ENCODE data around the gene OR10A6. TPM values are rescaled to one million over a fixed set of nuclear protein-coding genes. Genes with fewer than 3 reads are reported as not detected.

The OR10A6 gene
- total and polyA plus RNA-seq, 10 donors = not detected

DNA sequence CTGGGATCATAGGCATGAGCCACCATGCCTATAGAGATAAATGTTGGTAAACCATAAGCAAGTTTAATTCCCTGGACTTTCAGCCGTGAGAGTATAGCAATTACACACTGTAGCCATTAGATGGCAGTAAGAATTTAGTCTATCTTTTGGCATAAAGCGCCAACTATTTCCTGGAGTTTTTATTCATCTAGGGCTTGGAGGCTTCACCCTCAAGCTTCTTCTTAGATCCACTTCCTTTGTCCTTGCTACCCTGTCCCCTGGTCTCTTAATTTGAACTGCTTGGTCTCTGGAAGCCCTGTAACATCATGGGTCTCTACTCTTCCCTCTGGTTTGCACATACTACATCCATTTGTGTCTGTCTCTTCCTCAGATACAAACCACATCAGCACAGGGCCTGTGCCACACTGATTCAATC lies 38.2 kb downstream of the OR10A6 start:
- no peak overlapping the region for H3K4me3 ChIP-seq
- peaks cover 0 to 6% (median 0%) of the 10 kb centered on the region in 8 donors for H3K9me3 ChIP-seq
- H3K4me1 ChIP-seq = peaks cover 0 to 11% (median 6%) of the 10 kb centered on the region in 6 donors
- 6 to 13% (median 10%) methylated on average over 2 of the region's 2 CpGs for WGBS, 5 donors
- no peaks in the 10 kb centered on the region for H3K27me3 ChIP-seq (replicated peaks in 1 of 7)
- H3K36me3 ChIP-seq = no peaks in the 10 kb centered on the region
- DNase-seq = no peak
- H3K27ac ChIP-seq = no peak overlapping the region
- intact Hi-C loops (cut with DNase I; ENCODE audit: low total_unique reads) = loop anchor here (5.0 kb wide), 1 partner anchor 94 kb away; the partner anchor contains the start of gene EIF3F
- TF ChIP-seq, protein P1, sequence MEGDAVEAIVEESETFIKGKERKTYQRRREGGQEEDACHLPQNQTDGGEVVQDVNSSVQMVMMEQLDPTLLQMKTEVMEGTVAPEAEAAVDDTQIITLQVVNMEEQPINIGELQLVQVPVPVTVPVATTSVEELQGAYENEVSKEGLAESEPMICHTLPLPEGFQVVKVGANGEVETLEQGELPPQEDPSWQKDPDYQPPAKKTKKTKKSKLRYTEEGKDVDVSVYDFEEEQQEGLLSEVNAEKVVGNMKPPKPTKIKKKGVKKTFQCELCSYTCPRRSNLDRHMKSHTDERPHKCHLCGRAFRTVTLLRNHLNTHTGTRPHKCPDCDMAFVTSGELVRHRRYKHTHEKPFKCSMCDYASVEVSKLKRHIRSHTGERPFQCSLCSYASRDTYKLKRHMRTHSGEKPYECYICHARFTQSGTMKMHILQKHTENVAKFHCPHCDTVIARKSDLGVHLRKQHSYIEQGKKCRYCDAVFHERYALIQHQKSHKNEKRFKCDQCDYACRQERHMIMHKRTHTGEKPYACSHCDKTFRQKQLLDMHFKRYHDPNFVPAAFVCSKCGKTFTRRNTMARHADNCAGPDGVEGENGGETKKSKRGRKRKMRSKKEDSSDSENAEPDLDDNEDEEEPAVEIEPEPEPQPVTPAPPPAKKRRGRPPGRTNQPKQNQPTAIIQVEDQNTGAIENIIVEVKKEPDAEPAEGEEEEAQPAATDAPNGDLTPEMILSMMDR (IDR thresholded peaks at IDR 0.05 in 8 of 11, conservative IDR thresholded peaks at IDR 0.05 in 3 of 11) = peak; percentile 35 to 74 (median 58)
- no peak for TF ChIP-seq POLR2A (IDR thresholded peaks at IDR 0.05)

- H3K36me3 ChIP-seq = no peaks in the 10 kb centered on the region
- no peak for DNase-seq
- H3K27me3 ChIP-seq (replicated peaks in 1 of 7) = no peaks in the 10 kb centered on the region
- intact Hi-C loops (cut with DNase I; ENCODE audit: low total_unique reads) = loop anchor here (5.0 kb wide), 1 partner anchor 95 kb away; the partner anchor contains the start of gene EIF3F
- TF ChIP-seq POLR2AphosphoS5 (IDR thresholded peaks at IDR 0.05) (no peak), POLR2A (IDR thresholded peaks at IDR 0.05) (no peak)
- TF ChIP-seq, protein P1 (IDR thresholded peaks at IDR 0.05 in 8 of 11, conservative IDR thresholded peaks at IDR 0.05 in 3 of 11) = no peak
- peaks cover 0 to 6% (median 0%) of the 10 kb centered on the region in 8 donors for H3K9me3 ChIP-seq
- WGBS, 5 donors = 54 to 71% (median 61%) methylated on average over 6 of the region's 6 CpGs
- no peak overlapping the region for H3K4me3 ChIP-seq
- H3K4me1 ChIP-seq = peaks cover 0 to 11% (median 6%) of the 10 kb centered on the region in 6 donors
- no peak overlapping the region for H3K27ac ChIP-seq
Observed at GRCh38 chr11:7892059-7892699, 38.9 kb downstream of the OR10A6 start.

DNA sequence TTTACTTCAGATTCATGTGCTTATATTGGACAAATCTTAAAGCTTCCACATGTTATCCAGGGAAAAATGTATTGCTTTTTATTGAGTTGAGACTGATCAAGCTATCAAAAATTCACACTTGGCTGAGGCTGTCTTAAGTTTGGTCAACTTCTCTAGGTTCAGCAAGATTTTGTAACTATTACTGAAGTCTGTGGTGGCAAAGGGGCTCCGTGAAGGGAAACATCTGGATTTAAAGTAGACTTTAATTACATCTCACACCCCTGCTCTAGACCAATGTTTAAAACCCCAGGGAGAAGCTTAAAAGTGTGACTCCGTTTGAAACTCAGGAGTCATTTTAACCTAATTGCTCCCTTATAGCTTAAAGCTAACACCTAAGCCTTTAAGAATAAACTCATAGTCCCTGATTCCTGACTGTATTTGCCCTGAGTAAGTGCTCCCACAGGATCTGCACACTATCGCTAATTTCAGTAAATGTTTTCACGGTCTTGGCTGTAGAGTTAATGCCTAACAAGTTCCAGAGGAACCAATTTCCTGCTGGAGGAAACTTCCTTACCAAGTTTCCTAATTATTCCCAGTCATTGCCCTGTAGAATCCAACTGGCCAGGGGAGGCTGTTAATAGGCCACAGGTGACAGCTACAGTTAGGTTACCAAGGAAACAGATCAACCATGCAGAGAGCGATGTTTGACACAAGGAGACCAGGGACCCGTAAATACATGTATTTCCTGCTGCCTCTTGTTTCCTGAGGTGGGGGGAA lies 40.5 kb downstream of the OR10A6 start:
- WGBS, 5 donors = 13 to 31% (median 17%) methylated on average over 6 of the region's 6 CpGs
- no peak for DNase-seq
- intact Hi-C loops (cut with DNase I; ENCODE audit: low total_unique reads) = loop anchor here (5.0 kb wide), 1 partner anchor 97 kb away; the partner anchor contains the start of gene EIF3F

More for the DNA sequence above, 40.5 kb downstream of the OR10A6 start:
- Histone ChIP-seq H3K4me1 (peaks cover 0 to 11% (median 6%) of the 10 kb centered on the region in 6 donors), H3K27me3 (replicated peaks in 1 of 7) (no peaks in the 10 kb centered on the region), H3K9me3 (peaks cover 0 to 6% (median 0%) of the 10 kb centered on the region in 8 donors), H3K27ac (no peak overlapping the region), H3K36me3 (no peaks in the 10 kb centered on the region), H3K4me3 (no peak overlapping the region)
- no peak for TF ChIP-seq POLR2AphosphoS5 (IDR thresholded peaks at IDR 0.05)
- no peak for TF ChIP-seq POLR2A (IDR thresholded peaks at IDR 0.05)
- TF ChIP-seq, protein P1 (IDR thresholded peaks at IDR 0.05 in 8 of 11, conservative IDR thresholded peaks at IDR 0.05 in 3 of 11) = no peak

Data from spleen (tissue), 11 donors.